H9 (cell line): ENCODE results near the gene ZNF804A. TPM values are rescaled to one million over a fixed set of nuclear protein-coding genes. Genes with fewer than 3 reads are reported as not detected.

Experiments
- DNase-seq: peaks from one replicate; pipeline ENCODE4 v3.0.0-alpha.2; 2017
- H2AFZ ChIP-seq: one replicate; pipeline ENCODE4 v1.6.1; 2013; ENCODE audit warnings: mild to moderate bottlenecking, low read length, control low read depth, moderate library complexity
- H2AK5ac ChIP-seq: 2 replicates; pipeline ENCODE4 v1.6.1; 2013; ENCODE audit warnings: low read length, control low read depth, mixed read lengths; ENCODE audit not compliant: insufficient read length
- H2BK120ac ChIP-seq: one replicate; pipeline ENCODE4 v1.6.1; 2013; ENCODE audit warnings: low read depth, mild to moderate bottlenecking, low read length, control low read depth, inconsistent platforms; ENCODE audit not compliant: poor library complexity, severe bottlenecking
- H2BK12ac ChIP-seq: 2 replicates; pipeline ENCODE4 v1.6.1; 2013; ENCODE audit warnings: low read length, control low read depth, mixed read lengths, low read depth; ENCODE audit not compliant: insufficient read length
- H2BK15ac ChIP-seq: 2 replicates; pipeline ENCODE4 v1.6.1; 2013; ENCODE audit warnings: low read depth, low read length, control low read depth
- H2BK20ac ChIP-seq: one replicate; pipeline ENCODE4 v1.6.1; 2013; ENCODE audit warnings: low read depth, mild to moderate bottlenecking, low read length, control low read depth, inconsistent platforms; ENCODE audit not compliant: poor library complexity, severe bottlenecking
- H2BK5ac ChIP-seq: 2 replicates; pipeline ENCODE4 v1.6.1; 2013; ENCODE audit warnings: low read length, control low read depth, mixed read lengths; ENCODE audit not compliant: insufficient read length
- H3K14ac ChIP-seq: 2 replicates; pipeline ENCODE4 v1.6.1; 2013; ENCODE audit warnings: low read length, control low read depth; ENCODE audit not compliant: insufficient read depth
- H3K18ac ChIP-seq: 2 replicates; pipeline ENCODE4 v1.6.1; 2013; ENCODE audit warnings: low read depth, mild to moderate bottlenecking, mixed read lengths, low read length, control low read depth; ENCODE audit not compliant: insufficient read length
- H3K23ac ChIP-seq: 2 replicates; pipeline ENCODE4 v1.6.1; 2013; ENCODE audit warnings: low read length, control low read depth, mixed read lengths, low read depth; ENCODE audit not compliant: insufficient read length
- H3K23me2 ChIP-seq: 2 replicates; pipeline ENCODE4 v1.6.1; 2013; ENCODE audit warnings: low read depth, mild to moderate bottlenecking, mixed read lengths, low read length, control low read depth; ENCODE audit not compliant: insufficient read length, poor library complexity, severe bottlenecking
- H3K27ac ChIP-seq: 2 replicates; pipeline ENCODE4 v1.5.1; 2013; ENCODE audit warnings: low read length, control low read depth, mixed read lengths, low read depth; ENCODE audit not compliant: insufficient read length
- H3K27me3 ChIP-seq: 2 replicates; pipeline ENCODE4 v1.6.1; 2013; ENCODE audit warnings: low read length, control low read depth, inconsistent platforms; ENCODE audit not compliant: insufficient read depth
- H3K4ac ChIP-seq: 2 replicates; pipeline ENCODE4 v1.6.1; 2013; ENCODE audit warnings: low read depth, mild to moderate bottlenecking, control low read depth, inconsistent platforms, low read length, moderate library complexity
- H3K4me1 ChIP-seq: 2 replicates; pipeline ENCODE4 v1.6.1; 2013; ENCODE audit warnings: low read length, control low read depth, inconsistent platforms; ENCODE audit not compliant: insufficient read depth
- H3K4me2 ChIP-seq: 2 replicates; pipeline ENCODE4 v1.6.1; 2013; ENCODE audit warnings: low read length, control low read depth, mixed read lengths; ENCODE audit not compliant: insufficient read length, insufficient read depth
- H3K56ac ChIP-seq: 2 replicates; pipeline ENCODE4 v1.6.1; 2013; ENCODE audit warnings: low read depth, mild to moderate bottlenecking, mixed read lengths, low read length, control low read depth; ENCODE audit not compliant: insufficient read length
- H3K79me1 ChIP-seq: 2 replicates; pipeline ENCODE4 v1.6.1; 2013; ENCODE audit warnings: low read depth, mild to moderate bottlenecking, moderate library complexity, low read length, control low read depth, inconsistent platforms; ENCODE audit not compliant: insufficient read depth, poor library complexity, severe bottlenecking
- H3K79me2 ChIP-seq: 2 replicates; pipeline ENCODE4 v1.6.1; 2013; ENCODE audit warnings: low read length, control low read depth, inconsistent platforms; ENCODE audit not compliant: insufficient read depth
- H3K9ac ChIP-seq: 2 replicates; pipeline ENCODE4 v1.6.1; 2013; ENCODE audit warnings: low read length, control low read depth, mixed read lengths; ENCODE audit not compliant: insufficient read length; ENCODE audit errors: extremely low read depth
- H3K9me3 ChIP-seq: one replicate; pipeline ENCODE4 v1.6.1; 2013; ENCODE audit warnings: low read depth, low read length, inconsistent platforms; ENCODE audit not compliant: control insufficient read depth
- H3T11ph ChIP-seq: one replicate; pipeline ENCODE4 v1.6.1; 2013; ENCODE audit warnings: mild to moderate bottlenecking, low read length, control low read depth, inconsistent platforms
- H4K20me1 ChIP-seq: one replicate; pipeline ENCODE4 v1.6.1; 2013; ENCODE audit not compliant: control insufficient read depth, insufficient read length, insufficient read depth
- H4K5ac ChIP-seq: 2 replicates; pipeline ENCODE4 v1.6.1; 2013; ENCODE audit warnings: low read depth, mild to moderate bottlenecking, mixed read lengths, low read length, control low read depth; ENCODE audit not compliant: insufficient read length
- H4K8ac ChIP-seq: replicated peaks from 2 replicates; pipeline ENCODE4 v1.6.1; 2013; ENCODE audit warnings: low read length, control low read depth, mixed read lengths, low read depth; ENCODE audit not compliant: insufficient read length
- H4K91ac ChIP-seq: 2 replicates; pipeline ENCODE4 v1.6.1; 2013; ENCODE audit warnings: low read depth, mild to moderate bottlenecking, moderate library complexity, mixed read lengths, low read length, control low read depth; ENCODE audit not compliant: insufficient read length
- H3K27ac Mint-ChIP-seq, 3 experiments: 2 replicates in 2 of 3; 3 replicates in 1 of 3; pipeline ENCODE4 v1.8.0; 2020 to 2021; ENCODE audit warnings: mixed read lengths in 3 of 3, mild to moderate bottlenecking in 1 of 3, moderate library complexity in 1 of 3
- H3K27me3 Mint-ChIP-seq: 2 replicates; pipeline ENCODE4 v1.8.0; 2021; ENCODE audit warnings: low read depth, mild to moderate bottlenecking, moderate library complexity, mixed read lengths
- H3K36me3 Mint-ChIP-seq, 3 experiments: 2 replicates in 2 of 3; 3 replicates in 1 of 3; pipeline ENCODE4 v1.8.0; 2020 to 2021; ENCODE audit warnings: low read depth in 3 of 3, mixed read lengths in 3 of 3; ENCODE audit not compliant: insufficient read depth in 1 of 3
- H3K4me1 Mint-ChIP-seq, 2 experiments: 2 replicates each; pipeline ENCODE4 v1.8.0; 2020; ENCODE audit warnings: mixed read lengths in 2 of 2
- H3K4me3 Mint-ChIP-seq, 2 experiments: 2 replicates in 1 of 2; 3 replicates in 1 of 2; pipeline ENCODE4 v1.8.0; 2020 to 2021; ENCODE audit warnings: mild to moderate bottlenecking in 2 of 2, mixed read lengths in 2 of 2, moderate library complexity in 1 of 2
- H3K9me3 Mint-ChIP-seq, 2 experiments: 2 replicates in 1 of 2; 3 replicates in 1 of 2; pipeline ENCODE4 v1.8.0; 2020; ENCODE audit warnings: mild to moderate bottlenecking in 2 of 2, mixed read lengths in 2 of 2, moderate library complexity in 1 of 2
- CTCF ChIP-seq: fragments of 200-600 bp; sonication (generic); conservative IDR thresholded peaks from 3 replicates; pipeline ENCODE4 v1.8.0; 2021; ENCODE audit warnings: antibody characterized with exemption, mild to moderate bottlenecking
- WGBS: extraction: QIAGEN DNeasy Blood & Tissue Kit; methylation state at CpG from one replicate; pipeline ENCODE4 v1.1.7; 2013; ENCODE audit warnings: missing lambda C conversion rate, low lambda C conversion rate, mixed read lengths; ENCODE audit not compliant: insufficient read length; ENCODE audit errors: extremely low coverage; 5-methylcytosine and 5-hydroxymethylcytosine counted together
- total RNA-seq: library from RNA; stranded (reverse); gene quantifications from 2 replicates; pipeline ENCODE4 v1.2.1, GENCODE V29; 2021

ZNF804A gene
- total RNA-seq, 1 experiment from 2014 or later: not detected

DNA sequence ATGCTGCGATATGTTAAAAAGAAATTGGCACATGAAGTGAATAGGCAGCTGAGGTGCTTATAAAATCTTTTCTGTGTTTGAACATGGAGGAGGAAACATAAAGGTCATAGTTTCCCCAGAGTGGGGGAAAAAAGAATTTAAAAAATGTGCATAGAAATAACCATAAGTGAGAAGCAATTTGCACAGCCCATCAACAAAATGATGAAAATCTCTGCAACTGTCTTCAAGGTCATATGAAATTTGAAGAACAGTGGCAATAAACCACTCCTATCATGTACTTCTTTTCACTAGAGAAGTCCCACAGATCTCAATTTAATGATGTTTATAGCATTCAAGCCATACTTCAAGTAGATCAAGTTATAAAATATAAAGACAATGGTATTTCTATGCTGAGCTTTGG lies 46.7 kb upstream of the ZNF804A start:
- Mint-ChIP-seq H3K27ac (no peak overlapping the region), H3K36me3 (no peaks in the 10 kb centered on the region), H3K27me3 (no peaks in the 10 kb centered on the region), H3K9me3 (peaks cover 0 to 3% of the 10 kb centered on the region in 2 experiments; a peak in 4 of 5 replicates), H3K4me3 (no peak overlapping the region), H3K4me1 (no peaks in the 10 kb centered on the region)
- Histone ChIP-seq H3K14ac (no peak overlapping the region), H2BK15ac (no peak overlapping the region), H2BK20ac (no peak overlapping the region), H4K20me1 (no peaks in the 10 kb centered on the region), H3K79me1 (no peaks in the 10 kb centered on the region), H3K9me3 (no peaks in the 10 kb centered on the region), H3K4me1 (no peaks in the 10 kb centered on the region), H3K56ac (no peak overlapping the region), H2AK5ac (no peak overlapping the region), H4K91ac (no peak overlapping the region), H2BK12ac (no peak overlapping the region), H2BK5ac (no peak overlapping the region), H2BK120ac (no peak overlapping the region), H3K27ac (no peak overlapping the region), H4K5ac (no peak overlapping the region), H4K8ac (no peak overlapping the region), H3K23ac (no peak overlapping the region), H3K4me2 (no peak overlapping the region), H3K4ac (no peak overlapping the region), H2AFZ (no peak overlapping the region), H3K18ac (no peak overlapping the region), H3K9ac (no peak overlapping the region), H3K27me3 (no peaks in the 10 kb centered on the region), H3K23me2 (no peaks in the 10 kb centered on the region), H3K79me2 (no peaks in the 10 kb centered on the region), H3T11ph (no peak overlapping the region)
- no CpG with 5 or more reads among the region's 1 CpG for WGBS
- no peak for TF ChIP-seq CTCF
- DNase-seq: no peak
